ENCODE results near the gene RFXANK.
"Not testable (repeated sequence)": the region's sequence is repeated elsewhere in the genome, so short reads cannot be mapped to it uniquely, and the experiment has no call there.

The RFXANK gene

GRCh38 chr19:19192078-19192882 lies at the start of gene RFXANK, which contains the start of gene BORCS8:
TSS of gene RFXANK (plus strand) at chr19:19192258. CDS start at chr19:19193947, 1,689 bp downstream.
TSS of gene BORCS8 (minus strand) at chr19:19192152. CDS start at chr19:19192117, 35 bp downstream.
- DNase-seq = peak; percentile 95 to 97 (median 96)

GRCh38 chr19:19142347-19142746 lies 49.7 kb upstream of the RFXANK start:
- DNase-seq = no peak

- no peak for DNase-seq
Observed at GRCh38 chr19:19145281-19145680, 46.8 kb upstream of the RFXANK start.

DNA sequence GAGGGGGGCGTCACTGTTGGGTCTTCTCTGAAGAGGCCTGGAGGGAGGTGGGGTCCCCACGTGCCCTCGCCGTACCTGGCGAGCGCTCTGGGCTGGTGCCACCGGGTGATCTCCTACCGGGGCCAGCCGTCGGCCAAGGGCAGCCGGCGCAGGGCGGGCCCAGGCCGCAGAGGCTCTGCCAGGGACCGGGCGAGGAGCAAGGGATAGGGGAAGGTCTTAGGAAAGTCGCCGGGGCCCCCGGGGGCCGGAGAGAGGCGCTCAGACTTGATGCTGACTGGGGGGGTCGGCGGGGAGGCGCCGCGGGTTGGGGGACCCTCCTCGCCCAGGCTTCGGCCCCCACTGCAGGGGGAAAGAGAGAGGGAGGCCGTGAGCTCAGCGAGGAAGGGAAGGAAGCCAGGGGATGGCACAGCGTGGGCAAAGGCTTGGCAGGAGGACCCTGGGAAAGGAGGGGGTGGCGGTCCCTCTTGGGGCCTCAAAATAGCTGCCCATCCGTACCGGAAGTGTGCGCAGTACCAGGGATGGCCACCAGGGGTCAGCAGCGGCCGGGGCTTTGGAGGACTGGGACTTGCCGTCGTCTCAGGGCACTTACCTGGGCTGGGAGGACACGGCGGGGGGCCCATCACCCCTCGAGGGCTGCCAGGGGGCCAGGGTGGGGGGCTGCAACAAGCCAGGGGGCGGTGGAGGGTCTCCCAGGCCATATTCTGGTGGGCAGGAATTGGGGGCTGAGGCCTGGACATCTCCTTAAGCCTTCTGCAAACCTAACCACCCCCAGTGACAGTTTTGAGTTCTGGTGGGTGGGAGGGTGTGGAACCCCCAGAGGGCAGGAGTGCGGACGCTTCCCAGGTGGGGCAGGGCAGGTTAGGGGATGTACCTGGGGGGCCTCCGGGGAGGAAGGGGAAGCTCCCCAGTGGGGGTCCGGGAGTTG lies 46.1 kb upstream of the RFXANK start:
- DNase-seq = peak; percentile 63 to 93 (median 80)

DNA sequence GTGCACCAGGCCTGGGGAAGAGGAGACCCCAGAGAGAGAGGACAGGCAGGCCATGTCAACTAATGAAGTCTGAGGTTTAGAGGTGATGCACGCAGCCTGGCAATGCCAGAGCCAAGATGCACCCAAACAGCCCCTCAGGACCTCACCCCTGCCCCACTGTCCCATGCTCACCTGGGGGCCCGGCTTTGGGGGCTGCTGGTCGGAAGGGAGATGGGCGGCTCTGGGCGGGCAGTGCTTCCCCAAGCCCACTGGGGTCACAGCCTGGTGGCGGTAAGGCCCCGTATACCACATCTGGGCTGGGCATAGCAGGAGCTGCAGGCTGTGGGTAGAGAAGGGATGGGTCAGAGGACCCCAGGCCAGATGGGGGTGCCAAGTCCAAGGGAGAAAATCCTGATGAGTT lies 45.2 kb upstream of the RFXANK start:
- no peak for DNase-seq

DNA sequence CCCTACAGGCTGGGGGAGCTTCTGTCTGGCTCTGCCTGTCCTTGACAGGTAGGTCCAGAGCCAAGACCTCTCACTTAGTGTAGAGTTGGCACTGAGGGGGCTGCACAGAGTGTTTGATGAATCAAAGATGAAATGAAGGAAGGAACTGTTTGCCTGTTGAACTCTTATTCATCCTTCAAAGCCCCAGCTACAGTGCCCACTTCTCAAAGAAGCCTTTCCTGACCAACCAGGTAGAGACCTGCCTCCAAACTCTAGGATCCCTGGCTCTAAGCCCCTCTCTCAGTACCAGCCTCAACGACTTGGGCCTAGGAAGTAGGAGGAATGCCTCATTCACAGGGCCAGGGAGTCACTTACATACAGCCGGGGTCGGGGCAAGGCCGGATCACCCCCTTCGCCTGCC lies 44.7 kb upstream of the RFXANK start:
- DNase-seq = no peak

GRCh38 chr19:19148504-19148903 lies 43.6 kb upstream of the RFXANK start:
- not testable (repeated sequence) for DNase-seq

GRCh38 chr19:19149435-19149834 lies 42.6 kb upstream of the RFXANK start:
- DNase-seq = no peak

DNA sequence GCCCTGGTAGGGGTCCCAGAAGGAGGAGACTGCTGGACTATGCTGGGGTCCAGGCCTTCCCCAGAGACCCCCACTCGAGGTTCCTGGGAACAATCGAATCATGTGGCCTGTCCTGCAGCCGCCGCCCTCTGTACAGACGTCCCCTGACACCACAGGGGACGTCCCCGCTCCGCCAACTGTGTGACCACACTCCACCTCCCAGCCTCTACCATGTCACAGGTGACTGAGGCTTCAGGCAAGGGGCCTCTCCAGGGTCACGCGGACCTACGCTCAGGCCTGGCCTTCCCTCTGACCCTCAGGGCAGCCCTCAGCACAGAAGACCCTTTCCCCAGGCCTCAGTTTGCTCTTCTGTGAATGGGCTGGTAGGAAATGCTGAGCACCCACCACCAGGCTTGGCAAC lies 40.6 kb upstream of the RFXANK start:
- DNase-seq = no peak

DNA sequence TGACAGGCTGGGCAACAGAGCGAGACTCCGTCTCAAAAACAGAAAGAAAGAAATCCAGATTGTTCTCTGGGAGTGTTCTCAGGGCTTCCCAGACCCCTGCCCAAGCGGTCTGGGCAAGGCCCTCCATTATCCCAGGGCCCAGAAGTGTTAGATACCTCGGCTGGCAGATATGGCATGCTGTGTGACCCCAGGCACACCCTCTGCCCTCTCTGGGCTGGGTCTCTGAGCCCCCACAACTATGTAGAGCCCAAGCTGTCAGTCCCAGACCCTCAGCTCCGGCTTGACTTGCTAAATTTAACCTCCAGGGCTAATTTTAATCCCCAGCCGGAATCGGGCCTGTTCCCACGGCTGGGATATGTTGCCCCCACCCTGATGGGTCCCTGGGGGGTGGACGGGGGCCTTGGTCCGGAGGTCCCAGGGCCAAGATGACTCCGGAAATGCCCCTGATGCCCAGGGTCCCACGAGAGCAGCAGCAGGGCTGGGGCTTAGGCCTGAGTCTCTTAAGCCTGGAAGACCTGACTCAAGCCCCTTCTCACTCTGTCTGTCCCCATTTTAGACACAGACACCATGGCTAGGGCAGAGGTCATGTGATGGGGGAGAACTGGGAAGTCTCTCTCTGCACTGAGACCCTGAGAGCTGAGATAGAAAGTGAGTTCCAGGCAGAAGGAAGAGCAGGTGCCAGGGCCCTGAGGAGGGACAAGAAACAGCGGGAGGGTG lies 39.2 kb upstream of the RFXANK start:
- DNase-seq = no peak

DNA sequence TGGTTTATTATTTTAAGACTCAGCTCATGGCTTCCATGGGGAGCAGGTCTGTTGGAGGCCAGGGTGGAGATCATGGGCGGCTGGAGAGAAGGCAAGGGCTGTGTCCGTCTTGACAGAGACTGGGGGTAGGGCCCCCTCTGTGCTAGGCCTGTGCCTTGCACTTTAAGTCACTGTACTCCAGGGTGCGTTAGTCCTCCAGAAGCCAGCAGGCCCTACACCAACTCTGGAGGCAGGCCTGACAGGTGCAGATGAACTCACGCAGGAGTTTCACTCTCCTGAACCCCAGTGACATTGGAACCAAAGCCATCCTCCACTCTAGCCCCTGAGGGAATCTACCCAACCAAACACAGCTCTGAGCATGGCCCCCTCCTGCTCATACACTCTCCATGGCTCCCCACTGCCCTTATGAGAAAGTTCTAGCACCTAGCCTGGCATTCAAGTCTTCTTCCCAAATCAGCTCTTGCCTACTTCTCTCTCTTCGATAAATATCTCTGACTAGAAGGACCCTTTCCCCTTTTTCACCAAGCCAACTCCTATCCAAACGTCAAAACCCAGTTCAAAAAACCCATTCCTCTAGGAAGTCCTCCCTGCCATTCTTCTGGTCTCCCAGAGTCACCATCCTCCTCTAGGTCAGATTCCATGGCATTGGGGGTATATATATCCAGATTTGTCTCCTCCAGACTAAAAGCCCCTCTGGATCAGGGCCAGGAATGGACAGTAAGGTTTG lies 37.1 kb upstream of the RFXANK start:
- DNase-seq = no peak

GRCh38 chr19:19155495-19156219 lies 36.4 kb upstream of the RFXANK start:
- no peak for DNase-seq

- no peak for DNase-seq
Observed at GRCh38 chr19:19157808-19158207, 34.2 kb upstream of the RFXANK start.

- no peak for DNase-seq
Observed at GRCh38 chr19:19159534-19159933, 32.5 kb upstream of the RFXANK start.

DNA sequence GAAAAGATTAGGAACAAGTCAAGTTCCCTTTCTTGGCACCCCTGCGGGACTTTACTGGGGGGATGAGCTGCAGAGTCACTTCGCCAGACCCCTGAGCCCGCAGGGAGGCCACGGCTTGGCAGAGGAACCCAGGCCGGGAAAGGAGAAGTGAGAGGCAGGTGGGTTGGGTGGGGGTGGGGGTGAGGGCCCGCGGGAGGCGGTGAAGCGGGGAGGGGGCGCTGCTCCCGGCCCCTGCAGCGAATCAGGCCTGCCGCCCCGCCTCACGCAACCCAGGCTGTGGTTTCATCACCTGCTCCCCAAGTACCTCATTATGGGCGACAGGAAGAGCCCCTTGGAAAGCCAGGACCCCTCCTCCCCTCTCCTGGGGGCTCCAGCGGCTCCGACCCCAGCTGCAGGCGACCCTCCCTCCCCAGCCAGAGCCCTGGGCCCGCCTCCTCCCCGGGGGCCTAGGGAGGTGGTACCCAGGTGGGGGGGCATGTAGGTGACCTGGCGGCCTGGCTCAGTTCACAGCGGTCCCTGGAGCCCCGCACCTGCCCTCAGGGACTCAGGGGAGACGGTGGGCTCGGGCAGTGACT lies 31.5 kb upstream of the RFXANK start:
- DNase-seq = no peak

DNA sequence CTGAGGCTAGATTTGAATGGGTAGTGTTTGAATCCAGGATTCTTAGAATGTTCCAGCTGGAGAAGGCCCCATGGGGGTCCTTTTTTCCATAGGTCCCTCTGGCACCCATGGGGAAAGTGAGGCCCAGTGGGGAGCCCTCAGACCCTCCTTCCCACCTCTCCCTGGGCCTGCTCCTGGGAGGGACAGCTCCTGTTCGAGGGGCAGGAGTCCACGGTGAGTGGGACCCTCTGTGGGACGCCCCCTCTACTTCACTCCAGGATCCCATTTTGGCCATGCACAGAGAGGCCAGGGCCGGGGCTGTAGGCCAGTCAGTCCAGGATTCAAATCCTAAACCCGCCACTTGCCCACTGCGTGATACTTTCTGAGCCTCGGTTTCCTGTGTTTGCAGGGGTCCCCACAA lies 29.6 kb upstream of the RFXANK start:
- DNase-seq = no peak

- no peak for DNase-seq
Observed at GRCh38 chr19:19165396-19165795, 26.7 kb upstream of the RFXANK start.

- DNase-seq = no peak
Observed at GRCh38 chr19:19167612-19168011, 24.4 kb upstream of the RFXANK start.

GRCh38 chr19:19169236-19170052 lies 22.6 kb upstream of the RFXANK start:
- DNase-seq = no peak
